ENCODE results near the gene C1QL4.

The C1QL4 gene

DNA sequence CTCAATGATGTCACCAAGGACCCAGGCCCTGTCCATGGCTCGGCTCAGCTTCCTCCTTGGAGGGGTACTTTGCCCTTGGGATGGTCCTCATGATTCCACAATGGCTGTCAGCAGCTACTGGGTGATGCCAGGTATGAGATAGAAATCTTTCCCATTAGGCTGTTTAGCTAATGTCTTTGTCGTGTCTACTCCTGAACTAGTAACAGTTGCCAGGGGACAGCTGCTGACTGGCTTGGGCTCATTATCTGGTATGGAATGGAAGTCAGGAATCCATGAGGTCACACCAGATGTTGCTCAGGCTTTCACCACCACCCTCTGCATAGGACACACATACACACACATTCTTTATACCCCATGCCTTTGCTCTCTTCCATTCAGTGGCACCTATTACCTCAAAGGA, 32.8 kb downstream of the C1QL4 start:
- no peak for TF ChIP-seq GATA3 (IDR thresholded peaks at IDR 0.05; ENCODE audit: low read depth, low read length)
- TF ChIP-seq GATA2 (IDR thresholded peaks at IDR 0.05; ENCODE audit: low read depth, low read length) = peak; percentile 62

DNA sequence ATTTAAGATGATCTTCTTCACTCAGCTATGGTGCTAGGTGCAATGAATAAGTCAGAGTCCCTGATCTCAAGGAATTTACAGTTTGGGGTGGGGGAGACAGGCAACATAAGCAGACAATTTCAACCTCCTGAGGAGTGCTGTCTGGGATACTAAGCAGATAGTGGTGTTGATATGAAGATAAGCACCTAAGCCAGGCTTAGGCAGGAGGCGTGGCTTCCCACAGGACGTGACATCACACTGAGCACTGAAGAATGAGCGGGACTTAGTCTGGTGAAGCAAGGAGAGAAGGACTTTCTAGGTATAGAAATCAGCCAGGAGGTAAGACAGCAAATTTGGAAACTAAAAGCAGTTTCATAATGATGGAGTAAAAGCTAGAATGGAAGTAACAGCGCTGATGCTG, 35.2 kb downstream of the C1QL4 start:
- no peak for TF ChIP-seq GATA3 (IDR thresholded peaks at IDR 0.05; ENCODE audit: low read depth, low read length)
- no peak for TF ChIP-seq GATA2 (IDR thresholded peaks at IDR 0.05; ENCODE audit: low read depth, low read length)

DNA sequence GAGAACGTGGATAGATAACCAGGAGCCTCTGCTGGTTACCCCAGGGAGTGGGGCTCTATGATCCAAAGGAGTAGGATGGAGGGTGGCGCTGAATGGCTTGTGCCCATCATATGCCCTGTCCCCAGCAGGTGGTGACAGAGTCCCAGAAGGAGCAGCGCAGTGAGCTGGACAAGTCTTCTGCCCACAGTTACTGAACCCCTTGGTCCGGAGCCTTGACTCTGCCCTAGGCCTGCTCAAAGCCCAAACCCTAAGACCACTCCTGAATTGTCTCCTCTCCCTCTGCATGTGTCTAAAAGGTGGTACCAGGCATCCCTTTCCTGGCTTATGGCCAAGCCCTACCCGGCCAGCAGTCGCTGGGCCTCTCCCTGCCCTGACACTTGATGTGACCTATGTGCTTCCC, 38.8 kb downstream of the C1QL4 start:
- TF ChIP-seq GATA2 (IDR thresholded peaks at IDR 0.05; ENCODE audit: low read depth, low read length) (no peak), GATA3 (IDR thresholded peaks at IDR 0.05; ENCODE audit: low read depth, low read length) (no peak)

DNA sequence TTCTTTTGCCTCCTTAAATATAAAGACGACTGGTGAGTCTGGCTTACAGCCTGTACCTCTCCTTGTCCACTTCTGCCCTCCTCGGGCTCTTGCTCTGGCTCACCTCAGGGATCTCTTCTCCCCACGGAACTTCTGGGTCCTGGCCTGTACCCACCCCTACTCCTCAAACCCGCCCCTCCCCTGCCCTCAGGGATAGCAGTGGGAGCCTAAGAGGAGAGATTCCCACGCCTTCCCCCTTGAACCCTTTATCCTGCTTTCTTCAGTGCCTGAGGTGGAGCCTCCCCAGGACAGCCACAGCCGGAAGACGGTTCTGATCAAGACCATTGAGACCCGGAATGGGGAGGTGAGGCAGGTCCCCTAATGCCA, 39.3 kb downstream of the C1QL4 start:
- TF ChIP-seq GATA2 (IDR thresholded peaks at IDR 0.05; ENCODE audit: low read depth, low read length) (no peak), GATA3 (IDR thresholded peaks at IDR 0.05; ENCODE audit: low read depth, low read length) (no peak)

DNA sequence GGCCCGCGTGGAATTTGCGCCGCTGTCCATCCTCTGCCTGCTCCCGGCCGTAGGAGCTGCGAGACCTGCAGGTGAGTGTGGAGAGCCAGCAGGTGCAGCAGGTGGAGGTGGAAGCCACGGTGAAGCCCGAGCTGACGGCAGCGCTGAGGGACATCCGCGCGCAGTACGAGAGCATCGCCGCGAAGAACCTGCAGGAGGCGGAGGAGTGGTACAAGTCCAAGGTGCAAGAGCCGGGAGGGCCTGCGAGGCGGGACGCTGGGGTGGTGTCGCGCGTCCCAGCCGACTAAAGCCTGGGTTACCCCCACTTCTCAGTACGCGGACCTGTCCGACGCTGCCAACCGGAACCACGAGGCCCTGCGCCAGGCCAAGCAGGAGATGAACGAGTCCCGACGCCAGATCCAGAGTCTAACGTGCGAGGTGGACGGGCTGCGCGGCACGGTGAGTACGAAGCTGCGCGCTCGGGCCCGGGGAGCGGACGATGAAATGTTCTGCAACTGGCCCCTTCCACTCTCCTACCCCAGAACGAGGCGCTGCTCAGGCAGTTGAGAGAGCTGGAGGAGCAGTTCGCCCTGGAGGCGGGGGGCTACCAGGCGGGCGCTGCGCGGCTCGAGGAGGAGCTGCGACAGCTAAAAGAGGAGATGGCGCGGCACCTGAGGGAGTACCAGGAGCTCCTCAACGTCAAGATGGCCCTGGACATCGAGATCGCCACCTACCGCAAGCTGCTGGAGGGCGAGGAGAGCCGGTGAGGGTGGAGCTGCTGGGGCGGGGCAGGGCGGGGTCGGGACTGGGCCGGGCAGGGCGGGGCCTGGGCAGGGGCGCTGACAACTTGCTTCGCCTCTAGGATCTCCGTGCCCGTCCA, 39.9 kb downstream of the C1QL4 start:
- TF ChIP-seq GATA2 (IDR thresholded peaks at IDR 0.05; ENCODE audit: low read depth, low read length) (no peak), GATA3 (IDR thresholded peaks at IDR 0.05; ENCODE audit: low read depth, low read length) (no peak)

DNA sequence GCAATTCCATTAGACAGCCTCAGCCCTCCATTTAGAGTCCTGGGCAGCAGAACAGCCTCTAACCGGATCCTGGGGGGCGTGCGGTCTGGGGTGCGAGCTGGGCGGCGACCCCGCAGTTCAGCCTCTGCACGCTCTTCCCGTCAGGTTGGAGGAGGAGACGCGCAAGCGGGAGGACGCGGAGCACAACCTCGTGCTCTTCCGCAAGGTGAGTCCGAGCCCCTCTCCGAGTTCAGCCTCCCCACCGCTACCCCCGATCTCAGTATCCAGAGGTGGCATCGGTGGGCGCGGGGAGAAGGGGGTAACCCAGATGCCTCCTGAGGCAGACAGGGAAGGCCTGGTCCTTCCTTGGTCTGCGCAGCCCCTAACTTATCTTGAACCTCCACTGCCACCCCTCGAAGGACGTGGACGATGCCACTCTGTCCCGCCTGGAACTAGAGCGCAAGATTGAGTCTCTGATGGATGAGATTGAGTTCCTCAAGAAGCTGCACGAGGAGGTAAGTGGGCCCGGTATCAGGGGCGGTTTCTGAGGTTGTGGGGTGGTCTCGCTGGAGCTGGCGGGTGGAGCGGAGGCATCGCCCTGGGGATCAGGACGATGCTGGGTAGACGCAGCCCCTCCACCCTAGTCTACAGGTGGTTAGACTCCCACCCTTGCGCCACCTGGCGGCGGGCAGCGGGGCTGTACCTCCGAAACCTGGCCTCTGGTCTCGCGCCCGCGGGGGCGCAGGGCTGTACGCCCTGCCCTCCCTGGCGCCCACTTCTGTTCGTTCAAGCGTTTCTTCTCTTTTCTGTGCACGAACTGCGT, 40.8 kb downstream of the C1QL4 start:
- TF ChIP-seq GATA2 (IDR thresholded peaks at IDR 0.05; ENCODE audit: low read depth, low read length) (no peak), GATA3 (IDR thresholded peaks at IDR 0.05; ENCODE audit: low read depth, low read length) (no peak)

DNA sequence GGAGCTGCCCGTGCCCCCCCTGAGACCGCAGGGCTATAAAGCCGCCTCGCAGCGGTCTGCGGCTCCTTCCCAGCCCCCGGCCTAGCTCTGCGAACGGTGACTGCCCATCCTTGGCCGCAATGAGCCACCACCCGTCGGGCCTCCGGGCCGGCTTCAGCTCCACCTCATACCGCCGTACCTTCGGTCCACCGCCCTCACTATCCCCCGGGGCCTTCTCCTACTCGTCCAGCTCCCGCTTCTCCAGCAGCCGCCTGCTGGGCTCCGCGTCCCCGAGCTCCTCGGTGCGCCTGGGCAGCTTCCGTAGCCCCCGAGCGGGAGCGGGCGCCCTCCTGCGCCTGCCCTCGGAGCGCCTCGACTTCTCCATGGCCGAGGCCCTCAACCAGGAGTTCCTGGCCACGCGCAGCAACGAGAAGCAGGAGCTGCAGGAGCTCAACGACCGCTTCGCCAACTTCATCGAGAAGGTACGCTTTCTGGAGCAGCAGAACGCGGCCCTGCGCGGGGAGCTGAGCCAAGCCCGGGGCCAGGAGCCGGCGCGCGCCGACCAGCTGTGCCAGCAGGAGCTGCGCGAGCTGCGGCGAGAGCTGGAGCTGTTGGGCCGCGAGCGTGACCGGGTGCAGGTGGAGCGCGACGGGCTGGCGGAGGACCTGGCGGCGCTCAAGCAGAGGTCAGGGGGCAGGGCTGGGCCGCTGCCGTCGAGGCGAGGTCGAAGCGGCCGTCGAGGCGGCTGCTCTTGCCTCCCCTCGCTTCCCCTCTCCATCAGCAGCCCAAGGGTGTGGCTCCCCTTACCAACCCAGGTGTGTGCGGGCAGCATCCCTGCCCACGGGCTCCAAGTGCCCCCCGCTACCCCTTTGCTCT, 41.7 kb downstream of the C1QL4 start, which contains the start of gene PRPH:
Gene PRPH, plus strand, starts transcription at position 66 of the 855 bp plus-strand sequence. Its CDS starts 54 bp downstream, at position 120.
- TF ChIP-seq GATA3 (IDR thresholded peaks at IDR 0.05; ENCODE audit: low read depth, low read length) (no peak), GATA2 (IDR thresholded peaks at IDR 0.05; ENCODE audit: low read depth, low read length) (no peak)

DNA sequence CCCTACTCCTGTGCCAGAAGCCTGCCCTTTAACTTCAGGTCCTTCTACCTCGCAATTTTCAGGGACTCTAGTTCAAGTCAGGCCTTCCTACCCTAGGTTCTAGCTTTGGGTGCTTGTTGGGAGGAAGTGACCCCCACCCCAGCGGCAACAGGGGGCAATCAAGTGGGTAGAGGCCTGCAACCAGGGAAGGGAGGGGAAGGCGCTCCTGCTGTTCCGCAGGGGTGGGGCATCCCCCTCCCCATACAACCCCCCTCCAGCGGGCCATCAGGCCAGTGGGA, 42.2 kb downstream of the C1QL4 start:
- no peak for TF ChIP-seq GATA2 (IDR thresholded peaks at IDR 0.05; ENCODE audit: low read depth, low read length)
- no peak for TF ChIP-seq GATA3 (IDR thresholded peaks at IDR 0.05; ENCODE audit: low read depth, low read length)

DNA sequence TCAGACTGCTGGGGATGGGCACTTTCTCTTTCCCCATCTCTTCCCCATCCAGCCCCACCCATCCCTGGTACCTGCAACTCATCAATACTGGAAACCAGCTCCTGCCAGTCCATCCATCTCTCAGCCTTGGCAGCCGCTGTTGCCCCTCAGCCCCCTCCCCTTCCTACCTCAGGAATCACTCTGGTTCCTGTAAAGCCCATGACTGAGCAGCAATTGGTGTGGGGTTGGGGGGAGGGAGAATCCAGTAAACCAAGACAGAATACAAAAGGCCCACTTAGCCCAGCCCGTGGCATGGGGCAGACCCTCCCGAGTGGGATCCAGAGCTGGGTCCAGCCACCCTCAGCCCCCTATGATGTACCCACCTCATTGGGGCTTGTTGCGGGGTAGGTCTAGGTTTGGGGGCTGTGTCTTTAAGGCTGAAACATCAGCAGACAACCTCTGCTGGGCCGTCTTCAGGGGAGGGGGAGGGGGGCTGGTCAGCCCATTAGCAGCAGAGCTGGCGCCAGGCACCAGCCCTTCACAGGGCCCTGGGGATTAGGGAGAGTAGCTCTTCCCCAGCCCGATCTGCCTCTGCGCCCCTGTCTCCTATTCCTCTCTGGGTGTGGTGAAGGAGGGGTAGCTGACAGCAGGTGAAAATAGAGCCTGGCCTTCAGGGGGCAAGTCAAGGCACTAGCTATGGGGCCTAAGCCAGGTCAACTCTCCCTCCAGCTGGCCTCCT, 42.7 kb downstream of the C1QL4 start:
- no peak for TF ChIP-seq GATA2 (IDR thresholded peaks at IDR 0.05; ENCODE audit: low read depth, low read length)
- no peak for TF ChIP-seq GATA3 (IDR thresholded peaks at IDR 0.05; ENCODE audit: low read depth, low read length)

DNA sequence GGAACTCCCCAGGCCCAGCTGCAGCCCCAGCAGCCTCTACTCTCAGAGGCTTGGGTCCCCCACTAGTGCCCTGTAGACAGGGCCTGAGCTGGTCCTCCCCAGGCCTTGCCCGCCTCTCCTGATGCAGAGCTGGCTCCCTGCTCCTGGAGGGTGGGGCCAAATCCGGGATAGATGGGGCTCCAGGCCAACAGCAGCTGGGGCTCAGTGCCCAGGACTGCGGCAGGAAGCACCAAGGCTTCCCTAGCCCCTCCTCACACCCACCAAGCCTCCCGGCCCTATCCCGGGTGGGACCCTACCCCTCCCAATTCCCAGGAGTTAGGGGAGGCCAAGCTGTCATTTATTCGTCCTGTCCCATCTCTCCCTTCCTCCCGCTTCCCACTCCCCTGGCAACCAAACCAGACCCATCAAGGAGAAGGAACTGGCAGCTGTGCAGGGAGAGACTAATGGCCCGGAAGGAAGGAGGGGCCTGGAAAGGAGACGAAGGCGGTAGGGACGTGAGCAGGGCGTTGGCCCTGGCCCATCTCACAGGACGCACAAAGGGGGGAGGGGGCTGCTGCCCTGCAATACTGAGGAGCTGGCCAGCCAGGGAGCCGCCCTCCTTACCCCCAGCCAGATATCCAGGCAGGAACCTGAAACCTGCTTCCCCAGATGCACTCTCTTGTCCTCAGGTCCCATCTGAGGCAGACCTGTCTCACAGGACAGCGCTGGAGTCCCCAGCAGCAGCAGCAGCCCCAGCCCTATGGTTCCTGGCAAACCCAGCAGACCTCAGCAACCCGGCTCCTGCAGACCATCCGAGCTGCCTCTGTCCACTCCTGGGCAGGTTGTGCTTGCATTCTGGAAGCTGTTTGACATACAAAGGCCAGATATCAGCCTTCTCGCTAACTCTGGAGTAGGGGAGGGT, 43.7 kb downstream of the C1QL4 start:
- TF ChIP-seq GATA2 (IDR thresholded peaks at IDR 0.05; ENCODE audit: low read depth, low read length) (no peak), GATA3 (IDR thresholded peaks at IDR 0.05; ENCODE audit: low read depth, low read length) (no peak)

DNA sequence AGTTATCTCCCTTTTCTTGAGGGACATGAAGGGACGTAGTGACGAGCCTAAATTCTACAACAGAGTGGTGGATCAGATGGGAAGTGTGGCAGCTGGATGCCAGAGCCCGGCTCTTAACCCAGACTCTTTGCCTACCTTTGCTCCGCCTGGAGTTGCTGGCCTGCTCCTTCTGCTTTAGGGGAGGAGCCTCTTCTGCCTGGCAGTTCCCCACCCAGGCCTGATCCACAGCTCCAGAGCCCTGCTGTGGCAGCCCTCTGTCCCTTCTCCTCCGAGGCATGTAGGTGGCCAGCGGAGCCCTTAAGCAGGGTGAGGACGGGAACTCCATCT, 44.3 kb downstream of the C1QL4 start:
- TF ChIP-seq GATA3 (IDR thresholded peaks at IDR 0.05; ENCODE audit: low read depth, low read length) (no peak), GATA2 (IDR thresholded peaks at IDR 0.05; ENCODE audit: low read depth, low read length) (no peak)

DNA sequence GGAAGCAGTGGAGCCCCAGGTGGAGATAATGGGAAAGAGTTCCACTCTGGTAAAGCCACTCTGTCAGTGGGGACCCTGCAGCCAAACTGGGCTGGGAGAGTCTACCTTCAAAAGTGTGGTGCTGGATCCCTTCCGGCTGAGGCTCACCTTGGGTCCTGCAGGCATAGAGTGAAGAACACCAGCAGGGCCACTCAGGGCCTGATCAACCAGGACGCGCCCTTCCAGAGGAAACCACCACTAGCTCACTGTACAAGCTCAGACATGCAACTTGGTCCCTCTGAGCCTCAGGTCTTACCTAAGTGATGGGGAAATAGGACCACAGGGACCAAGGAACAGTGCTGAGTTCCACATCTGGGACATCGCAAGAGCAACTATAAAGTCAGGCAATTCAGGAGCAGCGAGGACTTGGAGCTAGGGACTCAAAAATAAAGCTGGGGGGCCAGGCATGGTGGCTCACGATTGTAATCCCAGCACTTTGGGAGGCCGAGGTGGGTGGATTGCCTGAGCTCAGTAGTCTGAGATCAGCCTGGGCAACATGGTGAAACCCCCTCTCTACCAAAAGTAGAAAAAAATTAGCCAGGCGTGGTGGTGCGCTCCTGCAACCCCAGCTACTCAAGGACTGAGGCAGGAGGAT, 47.9 kb downstream of the C1QL4 start:
- TF ChIP-seq GATA3 (IDR thresholded peaks at IDR 0.05; ENCODE audit: low read depth, low read length) (no peak), GATA2 (IDR thresholded peaks at IDR 0.05; ENCODE audit: low read depth, low read length) (no peak)

Data from SH-SY5Y (cell line).